HG02981 (cell line): Measurements from ENCODE around the gene SPEM1.
"Not testable (repeated sequence)": the region's sequence is repeated elsewhere in the genome, so short reads cannot be mapped to it uniquely, and the experiment has no call there.

Experiments
- ATAC-seq: cut with Tn5 transposase; IDR thresholded peaks from one replicate; pipeline ENCODE4 v1.9.1; 2021; ENCODE audit warnings: mild to moderate bottlenecking, moderate library complexity; ENCODE audit not compliant: unreplicated experiment

Gene SPEM1

DNA sequence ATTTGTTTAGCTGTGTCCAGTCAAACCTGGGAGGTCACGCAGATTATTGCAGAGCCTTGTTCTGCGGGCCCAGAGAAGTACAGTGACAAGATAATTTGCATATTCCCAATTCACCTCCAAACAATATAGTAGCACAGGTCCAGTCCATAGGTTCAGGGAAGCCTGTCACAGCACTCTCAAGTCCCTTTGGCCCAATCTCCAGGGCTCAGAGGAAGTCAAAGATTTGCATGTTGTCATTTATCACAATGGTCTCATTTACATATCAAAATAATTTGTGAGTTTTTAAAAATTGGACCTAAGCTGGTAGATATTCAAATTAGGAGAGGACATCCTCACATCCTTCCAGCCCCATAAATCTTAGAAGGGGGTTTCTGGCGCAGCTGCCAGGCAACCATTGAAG is 47.4 kb downstream of the SPEM1 start:
- ATAC-seq, result no peak

DNA sequence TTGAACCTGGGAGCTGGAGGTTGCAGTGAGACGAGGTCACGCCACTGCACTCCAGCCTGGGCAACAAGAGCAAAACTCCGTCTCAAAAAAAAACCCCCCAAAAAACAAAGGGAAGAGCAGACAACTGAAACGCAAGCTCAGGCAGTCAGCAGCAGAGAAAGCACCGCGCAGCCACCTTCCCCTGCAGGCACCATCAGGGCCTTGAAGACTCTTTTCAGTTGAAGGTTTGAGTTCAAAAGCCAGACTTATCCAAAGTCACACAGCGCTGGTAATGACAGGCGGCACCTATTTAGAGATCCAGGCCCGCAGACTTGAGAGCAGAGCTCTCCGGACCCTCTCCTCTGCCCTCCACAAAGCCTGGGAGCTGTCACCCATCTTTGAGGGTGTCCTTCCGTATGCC is 48.2 kb downstream of the SPEM1 start:
- no peak for ATAC-seq

- no peak for ATAC-seq
Observed at GRCh38 chr17:7468804-7469389, 48.8 kb downstream of the SPEM1 start.

DNA sequence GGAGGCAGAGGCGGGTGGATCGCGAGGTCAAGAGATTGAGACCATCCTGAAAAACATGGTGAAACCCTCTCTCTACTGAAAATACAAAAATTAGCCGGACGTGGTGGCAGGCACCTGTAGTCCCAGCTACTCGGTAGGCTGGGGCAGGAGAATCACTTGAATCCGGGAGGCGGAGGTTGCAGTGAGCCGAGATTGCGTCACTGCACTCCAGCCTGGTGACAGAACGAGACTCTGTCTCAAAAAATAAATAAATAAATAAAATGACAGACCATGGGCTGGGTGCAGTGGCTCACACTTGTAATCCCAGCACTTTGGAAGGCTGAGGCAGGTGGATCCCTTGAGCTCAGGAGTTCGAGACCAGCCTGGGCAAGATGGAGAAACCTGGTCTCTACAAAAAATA is 49.7 kb downstream of the SPEM1 start:
- ATAC-seq, result not testable (repeated sequence)

DNA sequence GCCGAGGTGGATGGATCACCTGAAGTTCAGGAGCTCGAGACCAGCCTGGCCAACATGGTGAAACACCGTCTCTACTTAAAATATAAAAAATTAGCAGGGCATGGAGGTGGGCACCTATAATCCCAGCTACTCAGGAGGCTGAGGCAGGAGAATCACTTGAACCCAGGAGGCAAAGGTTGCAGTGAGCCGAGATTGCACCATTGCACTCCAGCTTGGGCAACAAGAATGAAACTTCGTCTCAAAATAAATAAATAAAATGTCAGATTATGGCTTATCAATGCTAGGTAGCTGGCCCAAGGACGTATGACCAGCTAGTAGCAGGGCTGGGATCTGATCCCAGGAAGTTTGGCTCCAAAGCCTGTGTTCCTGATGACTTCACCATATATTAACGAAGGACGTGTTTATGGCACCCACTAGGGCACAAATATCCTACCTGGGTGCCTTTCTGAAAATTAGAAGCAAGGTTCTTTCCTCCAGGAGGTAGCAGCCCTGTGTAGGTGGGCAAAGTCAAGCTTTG is 50.4 kb downstream of the SPEM1 start:
- not testable (repeated sequence) for ATAC-seq
